Thyroid gland (tissue), 4 donors: ENCODE results near the gene WNT9A. TPM values are rescaled to one million over a fixed set of nuclear protein-coding genes. Genes with fewer than 3 reads are reported as not detected.

Experiments
- DNase-seq, 2 donors: peaks; one replicate each; pipeline ENCODE4 v3.0.0-alpha.2; 2019
- H3K27ac ChIP-seq, 3 donors: fragments of 200-600 bp; sonication (generic); 1 replicate in 2 of 3; 2 replicates in 1 of 3; pipeline ENCODE4 v1.5.1; 2016 to 2019; ENCODE audit warnings: mild to moderate bottlenecking in 1 of 3, moderate library complexity in 1 of 3
- H3K27me3 ChIP-seq: fragments of 200-600 bp; sonication (generic); one replicate; pipeline ENCODE4 v1.5.1; 2019
- H3K36me3 ChIP-seq, 2 donors: fragments of 200-600 bp; sonication (generic); one replicate each; pipeline ENCODE4 v1.5.1; 2016 to 2019
- H3K4me1 ChIP-seq, 2 donors: fragments of 200-600 bp; sonication (generic); one replicate each; pipeline ENCODE4 v1.5.1; 2017 to 2019
- H3K4me3 ChIP-seq, 3 donors: fragments of 200-600 bp; sonication (generic); replicated peaks in 1 of 3; 1 replicate in 2 of 3; 2 replicates in 1 of 3; pipeline ENCODE4 v1.5.1; 2016; ENCODE audit warnings: mild to moderate bottlenecking in 1 of 3
- H3K9me3 ChIP-seq: fragments of 200-600 bp; sonication (generic); one replicate; pipeline ENCODE4 v1.5.1; 2017
- CTCF ChIP-seq, 6 experiments: fragments of 200-600 bp in 3 of 6; fragments of 450-650 bp in 3 of 6; sonication (generic) in 3 of 6; IDR thresholded peaks; one replicate each; pipeline ENCODE4 v1.5.1; 2016 to 2019; ENCODE audit warnings: antibody characterized with exemption in 6 of 6, mild to moderate bottlenecking in 2 of 6, inconsistent platforms in 1 of 6, moderate library complexity in 1 of 6
- POLR2A ChIP-seq, 2 donors: fragments of 450-650 bp; IDR thresholded peaks; one replicate each; pipeline ENCODE4 v1.6.1; 2017; ENCODE audit warnings: antibody characterized with exemption in 2 of 2, mild to moderate bottlenecking in 2 of 2, moderate library complexity in 1 of 2
- WGBS, 2 donors: methylation state at CpG; one replicate each; pipeline ENCODE4 v1.1.5; 2017; 5-methylcytosine and 5-hydroxymethylcytosine counted together
- intact Hi-C: fragments of 100-400 bp; cut with DNase I; formaldehyde crosslinking; loops from one replicate; pipeline ENCODE4 v1.15.1; 2023
- total RNA-seq, 4 donors: library from RNA; depleted of rRNA; stranded (reverse); fragments of >200 nt; gene quantifications; one replicate each; pipeline ENCODE4 v1.2.3, GENCODE V29; 2016

Gene WNT9A
- total RNA-seq, 4 donors from 2014 or later: 2.5 to 4.3 (median 3.4) TPM

- peak in 1 of 2 donors; percentile 1 for DNase-seq
- Histone ChIP-seq H3K27ac (no peak overlapping the region), H3K4me3 (no peak overlapping the region), H3K4me1 (peaks cover 0 to under 1% of the 10 kb centered on the region in 2 donors), H3K9me3 (no peaks in the 10 kb centered on the region), H3K27me3 (no peaks in the 10 kb centered on the region), H3K36me3 (no peaks in the 10 kb centered on the region)
- intact Hi-C loops: no loop called here
- WGBS, 2 donors: 70 to 77% methylated on average over 15 to 17 of the region's 17 CpGs
- TF ChIP-seq POLR2A (IDR thresholded peaks at IDR 0.05): no peak
- TF ChIP-seq CTCF (IDR thresholded peaks at IDR 0.05): no peak
Measured at GRCh38 chr1:227892489-227893299, 55.0 kb downstream of the WNT9A start.

- H3K27ac ChIP-seq: no peak overlapping the region
- no peaks in the 10 kb centered on the region for H3K9me3 ChIP-seq
- 98 to 100% methylated on average over 6 of the region's 6 CpGs for WGBS, 2 donors
- no peak overlapping the region for H3K4me3 ChIP-seq
- no peaks in the 10 kb centered on the region for H3K27me3 ChIP-seq
- H3K4me1 ChIP-seq: peaks cover 0 to 7% of the 10 kb centered on the region in 2 donors
- H3K36me3 ChIP-seq: no peaks in the 10 kb centered on the region
- TF ChIP-seq POLR2A (IDR thresholded peaks at IDR 0.05) (no peak), CTCF (IDR thresholded peaks at IDR 0.05) (no peak)
- intact Hi-C loops: no loop called here
- DNase-seq: no peak
Measured at GRCh38 chr1:227891955-227892488, 55.7 kb downstream of the WNT9A start.

- WGBS, 2 donors: 86 to 89% methylated on average over 17 to 19 of the region's 19 CpGs
- DNase-seq: no peak
- intact Hi-C loops: no loop called here
- no peaks in the 10 kb centered on the region for H3K9me3 ChIP-seq
- no peaks in the 10 kb centered on the region for H3K27me3 ChIP-seq
- H3K4me1 ChIP-seq: peaks cover 6 to 14% of the 10 kb centered on the region in 2 donors
- H3K27ac ChIP-seq: no peak overlapping the region
- no peaks in the 10 kb centered on the region for H3K36me3 ChIP-seq
- no peak overlapping the region for H3K4me3 ChIP-seq
- no peak for TF ChIP-seq CTCF (IDR thresholded peaks at IDR 0.05)
- no peak for TF ChIP-seq POLR2A (IDR thresholded peaks at IDR 0.05)
Measured at GRCh38 chr1:227891223-227891954, 56.3 kb downstream of the WNT9A start.

- 92 to 100% methylated on average over 6 to 8 of the region's 13 CpGs for WGBS, 2 donors
- intact Hi-C loops: no loop called here
Measured at GRCh38 chr1:227890451-227891222, 57.1 kb downstream of the WNT9A start.

More at GRCh38 chr1:227890451-227891222, 57.1 kb downstream of the WNT9A start:
- Histone ChIP-seq H3K9me3 (no peaks in the 10 kb centered on the region), H3K4me1 (peaks cover 7 to 21% of the 10 kb centered on the region in 2 donors), H3K27me3 (no peaks in the 10 kb centered on the region), H3K4me3 (no peak overlapping the region), H3K27ac (no peak overlapping the region), H3K36me3 (no peaks in the 10 kb centered on the region)
- no peak for TF ChIP-seq POLR2A (IDR thresholded peaks at IDR 0.05)
- TF ChIP-seq CTCF (IDR thresholded peaks at IDR 0.05): no peak
- DNase-seq: no peak
